Brain microvascular endothelial cell (primary cell): ENCODE results near the gene SLC4A2.

ENCODE experiments used
- DNase-seq: peaks from one replicate; pipeline ENCODE4 v3.0.0-alpha.2; 2020
- H3K27ac ChIP-seq: fragments of 250-450 bp; sonication (Bioruptor Pico); 2 replicates; pipeline ENCODE4 v1.5.1; 2020; ENCODE audit warnings: mild to moderate bottlenecking, moderate library complexity
- H3K27me3 ChIP-seq: fragments of 250-450 bp; sonication (Bioruptor Pico); replicated peaks from 2 replicates; pipeline ENCODE4 v1.5.1; 2020; ENCODE audit warnings: mild to moderate bottlenecking
- H3K36me3 ChIP-seq: fragments of 250-450 bp; sonication (Bioruptor Pico); replicated peaks from 2 replicates; pipeline ENCODE4 v1.5.1; 2020; ENCODE audit warnings: mild to moderate bottlenecking
- H3K4me3 ChIP-seq: 2 replicates; pipeline ENCODE4 v1.5.1; 2011; ENCODE audit warnings: low read depth, mild to moderate bottlenecking, control low read depth, low read length, moderate library complexity
- in situ Hi-C: cut with HindIII; loops from 2 replicates; pipeline ENCODE4 v1.10.0; 2017; ENCODE audit warnings: low sequenced_read_pairs, low pct_ligation_motif_present
- TF ChIP-seq, protein P1 (sequence below): IDR thresholded peaks from 2 replicates; pipeline ENCODE4 v1.5.1; 2011; ENCODE audit warnings: low read depth, mild to moderate bottlenecking, moderate library complexity, low read length, control low read depth, inconsistent platforms; ENCODE audit errors: missing control alignments

Gene SLC4A2

DNA sequence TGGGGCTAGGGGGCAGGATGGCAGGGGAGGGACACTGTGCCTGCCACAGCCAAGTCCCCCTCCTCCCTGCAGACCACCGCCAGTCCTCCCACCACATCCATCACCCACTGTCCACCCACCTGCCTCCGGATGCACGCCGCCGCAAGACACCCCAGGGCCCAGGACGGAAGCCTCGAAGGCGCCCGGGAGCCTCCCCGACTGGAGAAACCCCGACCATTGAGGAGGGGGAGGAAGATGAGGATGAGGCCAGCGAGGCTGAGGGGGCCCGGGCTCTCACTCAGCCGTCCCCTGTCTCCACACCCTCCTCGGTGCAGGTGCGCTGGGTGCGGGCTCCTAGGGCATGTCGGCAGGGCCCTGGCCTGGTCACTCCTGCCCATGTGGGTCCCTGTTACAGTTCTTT lies 5.1 kb downstream of the SLC4A2 start:
- Histone ChIP-seq H3K27ac (no peak overlapping the region), H3K36me3 (peaks cover 49% of the 10 kb centered on the region), H3K27me3 (no peaks in the 10 kb centered on the region), H3K4me3 (no peak overlapping the region)
- TF ChIP-seq, protein P1, sequence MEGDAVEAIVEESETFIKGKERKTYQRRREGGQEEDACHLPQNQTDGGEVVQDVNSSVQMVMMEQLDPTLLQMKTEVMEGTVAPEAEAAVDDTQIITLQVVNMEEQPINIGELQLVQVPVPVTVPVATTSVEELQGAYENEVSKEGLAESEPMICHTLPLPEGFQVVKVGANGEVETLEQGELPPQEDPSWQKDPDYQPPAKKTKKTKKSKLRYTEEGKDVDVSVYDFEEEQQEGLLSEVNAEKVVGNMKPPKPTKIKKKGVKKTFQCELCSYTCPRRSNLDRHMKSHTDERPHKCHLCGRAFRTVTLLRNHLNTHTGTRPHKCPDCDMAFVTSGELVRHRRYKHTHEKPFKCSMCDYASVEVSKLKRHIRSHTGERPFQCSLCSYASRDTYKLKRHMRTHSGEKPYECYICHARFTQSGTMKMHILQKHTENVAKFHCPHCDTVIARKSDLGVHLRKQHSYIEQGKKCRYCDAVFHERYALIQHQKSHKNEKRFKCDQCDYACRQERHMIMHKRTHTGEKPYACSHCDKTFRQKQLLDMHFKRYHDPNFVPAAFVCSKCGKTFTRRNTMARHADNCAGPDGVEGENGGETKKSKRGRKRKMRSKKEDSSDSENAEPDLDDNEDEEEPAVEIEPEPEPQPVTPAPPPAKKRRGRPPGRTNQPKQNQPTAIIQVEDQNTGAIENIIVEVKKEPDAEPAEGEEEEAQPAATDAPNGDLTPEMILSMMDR = no peak
- in situ Hi-C loops = no loop called here
- DNase-seq = no peak

DNA sequence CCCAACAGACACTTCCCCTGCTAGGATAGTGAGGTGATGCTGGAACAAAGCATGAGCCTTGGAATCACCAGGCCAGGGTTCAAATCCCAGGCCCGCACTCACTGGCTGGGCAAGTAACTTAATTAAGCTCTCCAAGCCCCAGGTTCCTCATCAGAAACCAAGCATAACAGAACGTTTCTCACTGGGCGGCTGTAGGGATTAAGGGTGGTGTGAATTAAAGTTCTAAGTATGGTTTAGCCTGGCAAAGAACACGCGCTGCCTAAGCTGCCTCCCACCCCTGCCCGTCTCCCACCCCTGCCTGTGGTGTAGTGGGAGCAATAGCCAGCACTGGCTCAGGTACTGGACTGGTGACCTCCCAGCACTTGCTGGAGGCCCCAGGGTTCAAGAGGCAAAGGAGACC lies 5.6 kb downstream of the SLC4A2 start:
- TF ChIP-seq, protein P1 = no peak
- Histone ChIP-seq H3K36me3 (peaks cover 55% of the 10 kb centered on the region), H3K27ac (no peak overlapping the region), H3K4me3 (no peak overlapping the region), H3K27me3 (no peaks in the 10 kb centered on the region)
- in situ Hi-C loops = no loop called here
- no peak for DNase-seq

DNA sequence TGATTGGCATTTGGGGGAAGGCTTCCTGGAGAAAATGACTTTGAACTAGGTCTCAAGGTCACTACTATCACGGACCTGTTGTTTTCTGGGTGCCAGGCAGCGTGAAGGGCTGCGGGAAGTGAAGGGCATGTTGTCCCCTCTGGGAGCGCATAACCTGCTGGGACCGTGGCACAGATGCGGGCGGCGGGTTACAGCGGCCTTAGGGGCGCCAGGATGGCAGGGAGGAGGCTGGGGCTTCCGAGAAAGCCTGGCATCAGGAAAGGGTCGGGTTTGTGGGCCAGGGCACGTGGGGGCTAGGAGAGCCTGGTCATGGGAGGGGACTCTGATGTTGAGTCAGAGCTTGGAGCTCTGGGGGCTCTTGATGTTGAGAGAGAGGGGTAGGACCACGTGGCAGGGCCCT lies 6.1 kb downstream of the SLC4A2 start:
- Histone ChIP-seq H3K36me3 (peaks cover 60% of the 10 kb centered on the region), H3K27me3 (no peaks in the 10 kb centered on the region), H3K4me3 (no peak overlapping the region), H3K27ac (no peak overlapping the region)
- in situ Hi-C loops = no loop called here
- DNase-seq = no peak
- TF ChIP-seq, protein P1 = no peak

GRCh38 chr7:151066273-151066974 lies 7.0 kb downstream of the SLC4A2 start:
- DNase-seq = no peak
- in situ Hi-C loops = no loop called here
- Histone ChIP-seq H3K4me3 (no peak overlapping the region), H3K27me3 (no peaks in the 10 kb centered on the region), H3K27ac (no peak overlapping the region), H3K36me3 (peaks cover 69% of the 10 kb centered on the region)
- TF ChIP-seq, protein P1 = no peak

GRCh38 chr7:151068069-151068773 lies 8.8 kb downstream of the SLC4A2 start:
- peak; percentile 79 for DNase-seq
- Histone ChIP-seq H3K36me3 (peaks cover 81% of the 10 kb centered on the region), H3K4me3 (no peak overlapping the region), H3K27ac (peak overlapping the region; percentile 51), H3K27me3 (no peaks in the 10 kb centered on the region)
- TF ChIP-seq, protein P1 = no peak
- in situ Hi-C loops = no loop called here
